HG03280 (cell line): ENCODE measurements around the gene SCIN.

Source experiments
- ATAC-seq: cut with Tn5 transposase; IDR thresholded peaks from one replicate; pipeline ENCODE4 v1.9.1; 2021; ENCODE audit warnings: mild to moderate bottlenecking, moderate library complexity; ENCODE audit not compliant: unreplicated experiment

Gene SCIN

DNA sequence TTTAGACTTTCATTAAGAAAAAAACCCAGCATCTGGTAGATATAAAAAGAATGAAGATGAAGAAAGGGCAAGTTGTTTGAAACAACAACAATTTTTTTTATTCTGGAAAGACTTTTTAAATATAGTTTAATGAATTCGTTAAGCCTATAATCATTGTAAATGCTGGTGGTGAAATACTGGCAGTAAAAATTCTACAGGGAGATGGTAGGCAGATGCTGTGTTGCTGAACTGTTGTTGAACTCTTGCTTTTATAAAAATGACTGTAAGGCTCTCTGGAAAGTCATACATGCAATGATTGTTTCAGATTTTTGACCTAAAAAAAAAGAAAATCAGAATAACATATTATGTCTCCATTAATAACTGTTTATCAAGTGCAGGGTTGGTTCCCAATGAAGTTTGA is 39.0 kb downstream of the SCIN start:
- ATAC-seq, result no peak

DNA sequence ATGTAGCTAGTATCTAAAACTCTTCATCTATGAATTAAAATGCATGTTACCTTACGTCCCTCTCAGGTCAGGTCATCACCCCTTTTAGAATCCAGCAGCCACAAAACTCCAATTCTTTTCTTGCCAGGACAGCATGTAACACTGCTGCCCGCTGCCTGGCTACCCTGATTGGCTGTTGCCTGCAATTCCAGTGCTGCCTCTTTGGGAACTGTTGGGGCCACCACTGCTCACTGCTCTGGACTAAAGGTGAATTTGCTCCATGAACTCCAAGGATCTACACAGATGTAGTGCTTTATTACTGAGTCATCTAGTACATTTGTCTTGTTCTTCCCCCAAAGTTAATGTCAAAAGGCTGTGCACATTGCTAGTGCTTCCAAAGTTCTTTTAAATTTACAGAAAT is 40.4 kb downstream of the SCIN start:
- ATAC-seq, result no peak

DNA sequence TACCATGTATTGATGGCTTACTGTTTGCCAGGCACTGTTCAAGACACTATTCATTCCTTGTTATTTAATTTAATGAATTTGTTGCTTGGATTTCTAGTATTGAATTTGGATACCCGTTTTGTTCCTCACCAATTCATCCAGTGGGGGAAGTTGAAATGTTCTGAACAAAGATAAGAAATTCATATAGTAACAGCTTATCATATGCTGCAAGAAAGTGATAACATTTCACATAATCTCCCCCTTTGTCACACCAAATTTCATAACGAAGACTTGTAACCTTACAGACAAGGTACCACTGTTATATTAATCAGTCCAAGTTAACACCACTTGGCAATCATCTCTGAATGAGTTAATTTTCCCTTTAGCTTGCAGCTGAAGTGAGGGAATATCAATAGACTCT is 42.1 kb downstream of the SCIN start:
- ATAC-seq, result no peak

DNA sequence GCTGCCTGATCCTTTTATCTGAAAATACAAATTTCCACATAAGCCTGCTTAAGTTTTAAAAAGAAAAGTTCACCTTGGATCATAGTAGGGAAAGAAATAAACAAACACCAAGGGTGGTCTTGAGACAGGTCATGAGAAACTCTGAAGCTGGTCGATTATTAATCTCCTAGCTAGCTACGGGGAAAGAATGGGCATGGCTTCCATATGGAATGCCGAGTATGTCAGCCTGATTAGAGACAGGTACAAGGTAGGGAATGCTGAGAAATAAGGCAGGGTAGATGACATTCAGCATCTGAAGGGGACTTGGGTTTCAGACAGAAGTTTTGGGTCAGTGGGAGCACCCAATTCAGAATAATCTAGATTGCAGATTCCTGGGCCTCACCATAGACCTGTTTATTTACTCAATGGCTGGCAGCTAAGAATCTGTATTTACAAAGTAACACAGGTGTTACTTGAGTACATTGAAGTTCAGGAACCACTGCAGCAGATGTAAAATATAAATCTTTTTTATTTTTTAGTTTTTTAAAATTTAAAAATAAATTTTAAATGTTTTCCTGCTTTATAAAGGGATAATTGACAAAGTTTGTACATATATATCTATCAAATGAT is 49.0 kb downstream of the SCIN start:
- ATAC-seq, result no peak

DNA sequence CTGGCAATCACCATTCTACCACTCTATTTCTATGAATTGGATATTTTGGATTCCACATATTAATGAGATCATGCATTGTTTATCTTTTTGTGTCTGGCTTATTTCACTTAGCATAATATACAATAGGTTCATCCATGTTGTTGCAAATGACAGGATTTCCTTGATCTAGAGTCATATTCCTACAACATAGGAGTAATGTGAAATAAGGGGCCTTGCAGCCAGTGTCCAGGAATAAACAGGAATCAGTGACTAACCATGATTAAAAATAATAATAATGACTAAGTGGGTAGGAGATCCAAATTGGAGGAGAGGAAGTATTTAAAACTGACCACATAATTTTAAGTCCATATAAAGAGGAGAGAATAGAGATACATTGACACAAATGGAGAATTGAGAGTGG is 49.9 kb downstream of the SCIN start:
- ATAC-seq, result no peak

DNA sequence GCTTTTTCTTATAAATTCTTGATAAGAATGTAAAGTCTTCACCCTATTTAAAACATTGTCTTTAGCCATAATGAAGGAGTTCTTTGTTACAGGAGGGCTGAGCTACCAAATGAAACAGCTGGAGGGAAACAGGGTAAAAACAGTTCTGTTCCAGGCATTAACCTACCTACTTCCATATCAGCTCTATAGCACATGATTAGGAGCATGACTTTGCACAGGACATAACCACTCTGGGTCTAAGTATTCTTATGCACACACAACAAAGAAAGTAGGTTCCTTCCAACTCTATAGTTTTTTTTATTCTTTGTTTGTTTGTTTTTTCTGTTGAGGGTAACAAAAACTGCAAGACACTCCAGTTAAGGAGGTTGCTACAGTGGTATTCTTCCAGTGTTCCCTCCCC is 52.7 kb downstream of the SCIN start:
- no peak for ATAC-seq

DNA sequence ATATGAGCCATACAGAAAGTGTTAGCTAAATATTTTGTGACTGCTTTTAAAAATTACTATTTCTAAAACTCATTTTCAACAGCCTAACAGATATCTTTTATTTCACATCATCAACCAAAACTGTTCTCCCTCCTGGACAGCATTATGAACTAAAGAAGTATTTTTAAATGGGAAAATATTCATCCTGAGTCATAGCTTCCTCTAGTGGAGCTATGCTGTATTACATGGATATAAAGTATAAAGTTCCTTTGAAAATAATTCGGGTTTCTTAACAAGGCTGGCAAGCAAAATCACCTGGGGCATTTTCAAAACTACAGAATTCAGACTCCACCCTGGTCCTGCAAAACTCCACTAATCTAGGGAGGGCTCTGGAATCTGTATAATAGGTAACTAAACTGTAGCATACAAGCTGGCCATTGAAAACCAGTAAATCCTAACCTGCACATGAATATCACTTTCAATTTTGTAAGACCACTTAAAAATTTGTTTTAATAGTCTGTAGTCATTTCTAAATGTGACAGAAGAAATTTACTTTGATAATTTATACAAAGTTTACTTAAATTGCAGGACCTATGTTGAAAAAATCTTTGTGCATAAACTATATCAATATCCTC is 53.5 kb downstream of the SCIN start:
- ATAC-seq, result peak; percentile 53

DNA sequence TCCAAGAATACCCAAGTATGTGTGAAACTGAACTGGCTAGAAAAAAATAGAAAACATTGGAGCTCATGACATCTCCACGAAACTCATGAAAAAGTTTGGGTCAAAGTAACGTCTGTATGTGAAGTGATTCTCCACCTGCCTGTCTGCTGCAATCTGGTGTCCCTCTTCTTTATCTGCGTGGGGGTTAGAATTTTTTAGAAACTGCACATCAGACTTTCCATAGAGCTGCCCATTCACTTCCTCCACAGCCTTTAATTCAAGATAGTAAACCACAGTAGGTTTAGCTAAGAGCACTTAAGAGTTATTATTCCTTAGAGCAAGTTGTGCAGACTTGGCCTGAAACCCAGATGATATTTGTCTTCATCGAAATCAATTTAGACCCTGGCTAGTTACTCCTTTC is 55.3 kb downstream of the SCIN start:
- ATAC-seq, result no peak

DNA sequence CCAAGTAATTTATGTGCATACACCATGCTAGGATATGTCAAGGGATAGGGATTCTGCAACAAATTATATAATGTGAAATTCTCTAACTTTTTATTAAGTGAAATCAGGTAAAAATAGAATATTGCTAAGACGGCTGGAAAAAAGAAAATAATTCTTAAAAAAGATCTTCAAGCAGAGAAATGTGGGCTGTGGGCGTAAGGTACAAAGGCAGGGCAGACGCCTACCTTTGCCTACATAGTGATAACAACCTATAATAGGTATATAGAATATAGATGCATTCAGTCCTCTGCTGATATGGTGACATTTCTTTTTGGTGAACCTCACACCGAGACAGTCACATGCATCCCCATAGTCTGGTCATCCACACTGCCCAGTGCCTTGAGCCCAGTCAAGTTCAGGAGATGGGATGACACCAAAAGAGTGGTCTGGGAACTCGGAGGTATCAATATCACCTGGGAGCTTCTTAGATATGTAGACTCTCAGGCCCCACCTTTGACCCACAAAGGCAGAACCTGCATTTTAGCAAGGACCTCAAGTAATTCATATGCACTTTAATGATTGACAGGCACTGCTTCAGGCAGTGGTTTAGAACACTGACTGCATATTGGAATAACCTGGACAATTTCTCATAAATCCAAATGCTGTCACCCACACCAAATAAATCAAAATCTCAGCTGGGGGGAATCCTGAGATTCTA is 59.4 kb downstream of the SCIN start:
- no peak for ATAC-seq

DNA sequence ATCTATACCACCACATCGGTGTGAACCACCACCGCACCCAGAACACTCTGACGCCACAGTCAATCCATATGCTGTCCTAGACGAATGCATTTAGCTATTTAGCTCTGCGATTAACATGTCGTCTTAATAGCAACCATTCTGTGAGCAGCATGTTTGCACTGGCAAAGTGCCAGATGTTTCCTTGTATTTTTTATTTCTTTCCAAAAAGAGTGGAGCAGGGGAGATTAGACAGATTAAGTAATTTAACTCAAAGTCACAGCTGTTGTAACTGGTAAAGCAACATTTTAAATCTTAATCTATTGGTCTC is 59.9 kb downstream of the SCIN start:
- ATAC-seq, result no peak

DNA sequence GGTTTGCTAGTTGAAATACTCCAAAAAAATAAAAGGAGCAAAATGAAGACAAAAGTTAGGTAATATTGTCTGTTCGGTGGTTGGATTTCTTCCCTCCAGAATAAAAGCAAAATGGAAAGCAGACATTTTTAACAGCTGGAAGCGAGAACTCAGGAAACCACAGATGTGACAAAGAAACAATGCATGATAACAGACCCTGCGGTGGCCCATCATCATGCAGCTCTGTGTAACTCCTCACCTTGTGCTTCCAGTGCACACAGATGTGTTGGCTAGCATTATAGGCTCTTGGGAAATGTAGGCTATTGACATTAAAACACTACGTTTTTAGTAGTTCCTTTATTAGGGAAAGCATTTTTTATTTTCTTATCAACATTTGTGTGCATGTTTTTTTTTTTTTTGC is 63.1 kb downstream of the SCIN start:
- ATAC-seq, result no peak

DNA sequence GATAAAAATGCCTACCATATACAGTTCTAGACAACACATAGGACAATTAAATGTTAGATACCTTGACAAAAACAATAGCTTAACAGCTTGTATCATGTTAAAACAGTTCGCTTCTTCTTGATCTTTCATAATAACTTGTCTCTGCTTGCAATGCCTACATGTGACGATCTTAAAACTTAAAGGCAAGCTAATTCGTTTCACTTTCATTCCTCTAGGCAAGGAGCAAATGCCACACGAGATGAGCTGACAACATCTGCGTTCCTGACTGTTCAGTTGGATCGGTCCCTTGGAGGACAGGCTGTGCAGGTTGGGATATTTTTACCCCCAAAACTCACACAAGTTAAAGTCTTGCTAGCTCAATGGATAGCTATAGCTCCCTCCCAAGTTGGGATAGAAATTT is 65.3 kb downstream of the SCIN start:
- ATAC-seq, result peak; percentile 68

DNA sequence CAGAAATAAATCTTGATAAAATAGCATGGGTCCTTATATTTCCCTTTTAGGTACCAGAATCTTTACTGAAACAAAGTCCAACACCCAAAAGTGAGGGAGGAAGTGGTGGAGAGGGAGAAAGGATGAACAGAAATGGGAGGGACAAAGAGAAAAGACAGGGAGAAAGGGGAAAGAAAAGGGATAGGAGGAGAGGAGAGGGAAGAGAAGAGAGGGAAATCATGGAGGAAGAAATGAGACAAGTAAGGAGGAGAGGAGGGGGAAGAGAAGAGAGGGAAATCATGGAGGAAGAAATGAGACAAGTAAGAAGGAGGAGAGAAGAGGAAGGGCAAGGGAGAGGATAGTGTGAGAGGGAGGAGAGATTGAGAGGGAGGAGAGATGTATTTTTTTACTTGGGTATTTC is 66.8 kb downstream of the SCIN start:
- ATAC-seq, result no peak

DNA sequence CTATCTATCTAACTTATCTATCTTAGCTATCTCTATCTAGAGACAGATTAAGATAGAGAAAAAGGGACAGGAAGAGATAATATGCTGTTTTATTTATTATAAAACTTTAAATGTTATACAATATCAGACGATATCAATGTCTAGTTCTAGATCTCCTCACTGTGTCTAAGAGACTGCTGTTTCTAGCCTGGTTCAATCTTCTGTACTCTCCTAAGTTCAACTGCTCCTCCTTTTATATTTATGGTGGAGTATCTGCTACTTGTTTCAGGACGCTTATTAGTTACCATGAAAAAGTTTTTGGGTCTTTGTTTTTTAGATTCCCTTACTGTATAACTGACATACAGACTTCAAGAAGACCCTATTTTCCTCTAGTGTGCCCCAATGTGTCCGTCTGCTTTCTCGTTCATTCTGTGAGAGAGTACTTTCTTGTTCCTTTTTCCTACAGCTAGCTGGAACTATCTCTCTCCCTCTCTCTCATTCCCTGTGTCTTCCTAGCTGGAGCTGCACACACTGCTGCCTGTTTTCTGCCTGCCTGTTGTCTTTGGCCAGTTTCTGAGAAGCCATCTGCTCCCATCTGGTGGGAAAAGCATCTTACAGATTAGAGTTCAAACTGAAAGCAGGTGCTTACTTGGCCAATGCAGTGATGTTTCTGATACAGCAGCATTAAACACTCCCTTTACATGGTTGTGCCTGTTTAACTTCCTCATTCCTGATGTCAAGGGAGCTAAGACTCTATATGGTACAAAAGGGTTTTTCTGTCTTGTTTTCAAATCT is 67.5 kb downstream of the SCIN start:
- peak; percentile 49 for ATAC-seq

DNA sequence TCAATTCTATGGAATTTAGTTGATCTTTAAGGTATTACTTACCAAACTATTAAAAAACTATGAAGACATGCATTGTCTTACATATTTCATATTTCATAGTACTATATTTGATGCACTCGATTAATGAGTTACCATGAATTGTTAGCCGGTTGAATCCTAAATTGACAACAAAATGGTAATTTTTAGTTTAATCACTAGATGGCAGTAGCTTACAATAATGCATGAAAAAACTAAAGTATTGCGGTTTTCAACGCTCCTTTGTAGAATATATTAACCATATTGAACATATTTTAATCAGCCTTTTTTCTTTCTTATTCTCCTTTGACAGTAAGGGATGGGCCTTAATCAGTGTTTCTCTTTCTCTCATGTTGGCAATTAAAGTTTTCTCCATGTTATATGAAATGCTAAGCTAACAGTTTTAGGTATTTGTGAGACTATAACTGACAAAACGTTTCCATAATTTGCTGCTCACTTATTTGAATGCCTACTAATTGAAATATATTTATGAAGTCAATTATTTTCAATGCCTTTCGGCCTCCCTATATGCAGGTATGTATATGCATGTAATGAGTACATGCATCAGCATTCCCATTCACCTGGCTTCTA is 68.4 kb downstream of the SCIN start:
- no peak for ATAC-seq

DNA sequence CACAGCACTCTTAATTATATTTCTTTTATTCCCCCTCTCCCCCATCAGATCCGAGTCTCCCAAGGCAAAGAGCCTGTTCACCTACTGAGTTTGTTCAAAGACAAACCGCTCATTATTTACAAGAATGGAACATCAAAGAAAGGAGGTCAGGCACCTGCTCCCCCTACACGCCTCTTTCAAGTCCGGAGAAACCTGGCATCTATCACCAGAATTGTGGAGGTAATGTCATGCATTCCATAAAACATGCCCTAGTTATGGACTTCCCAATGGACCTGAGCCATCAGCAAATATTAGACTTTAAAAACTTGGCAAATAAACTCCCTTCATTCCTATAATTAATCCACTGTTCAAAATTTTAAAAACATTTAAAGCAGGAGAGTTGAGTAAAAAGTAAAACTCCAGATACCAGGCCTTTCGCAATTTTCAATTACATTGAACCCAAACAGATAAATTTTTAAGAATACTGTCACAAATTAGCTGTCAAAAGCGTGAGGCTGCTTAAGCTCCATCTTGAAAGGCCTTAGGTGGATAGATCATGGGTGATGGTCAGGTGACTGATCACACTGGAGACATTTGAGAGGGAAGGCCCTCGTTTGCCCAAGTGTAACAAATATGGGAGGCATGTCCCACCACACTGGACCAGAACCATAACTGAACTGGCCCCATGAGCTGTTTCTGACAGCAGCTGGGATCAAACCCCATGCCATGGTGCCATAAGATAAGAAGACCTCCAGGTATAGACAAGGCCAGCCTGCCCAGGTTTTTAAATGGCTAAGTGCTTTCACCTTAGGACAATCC is 70.0 kb downstream of the SCIN start:
- ATAC-seq, result no peak

DNA sequence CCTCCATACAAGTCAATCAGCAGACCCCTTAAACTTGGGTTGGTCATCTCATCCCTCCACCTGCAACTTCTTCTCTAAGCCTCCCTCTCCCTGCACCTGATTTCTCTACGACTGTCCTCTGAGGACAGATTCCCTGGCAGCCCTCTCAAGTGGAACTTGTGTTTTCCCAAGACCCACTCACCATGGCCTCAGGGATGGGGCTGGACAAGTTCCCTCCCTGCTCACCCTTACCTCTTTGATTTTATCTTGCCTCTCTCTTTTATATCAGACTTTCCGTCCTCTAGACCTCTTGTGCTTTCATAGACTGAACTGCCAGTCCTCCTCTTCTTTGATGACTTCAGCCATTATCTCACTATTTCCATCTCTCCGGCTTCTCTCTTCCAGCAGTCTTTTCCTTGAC is 70.7 kb downstream of the SCIN start:
- ATAC-seq, result no peak

DNA sequence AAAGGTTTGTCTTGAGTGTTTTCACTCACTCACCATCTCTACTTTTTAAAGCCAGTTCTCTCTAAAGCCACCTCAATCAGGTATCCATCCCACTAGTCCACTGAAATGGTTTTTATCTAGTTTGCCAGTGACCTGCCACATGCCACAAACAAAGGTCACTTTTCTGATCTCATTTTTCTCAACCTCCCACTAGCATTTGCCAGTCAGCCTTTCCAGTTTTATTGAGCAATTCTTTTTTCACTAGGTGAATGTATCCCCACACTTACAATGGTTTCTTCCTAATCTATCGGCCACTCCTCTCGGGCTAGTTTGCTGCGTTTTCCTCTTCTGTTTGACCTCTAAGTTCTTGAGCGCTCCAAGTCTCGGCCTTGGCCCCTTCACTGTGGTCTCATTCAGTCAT is 72.0 kb downstream of the SCIN start:
- no peak for ATAC-seq

DNA sequence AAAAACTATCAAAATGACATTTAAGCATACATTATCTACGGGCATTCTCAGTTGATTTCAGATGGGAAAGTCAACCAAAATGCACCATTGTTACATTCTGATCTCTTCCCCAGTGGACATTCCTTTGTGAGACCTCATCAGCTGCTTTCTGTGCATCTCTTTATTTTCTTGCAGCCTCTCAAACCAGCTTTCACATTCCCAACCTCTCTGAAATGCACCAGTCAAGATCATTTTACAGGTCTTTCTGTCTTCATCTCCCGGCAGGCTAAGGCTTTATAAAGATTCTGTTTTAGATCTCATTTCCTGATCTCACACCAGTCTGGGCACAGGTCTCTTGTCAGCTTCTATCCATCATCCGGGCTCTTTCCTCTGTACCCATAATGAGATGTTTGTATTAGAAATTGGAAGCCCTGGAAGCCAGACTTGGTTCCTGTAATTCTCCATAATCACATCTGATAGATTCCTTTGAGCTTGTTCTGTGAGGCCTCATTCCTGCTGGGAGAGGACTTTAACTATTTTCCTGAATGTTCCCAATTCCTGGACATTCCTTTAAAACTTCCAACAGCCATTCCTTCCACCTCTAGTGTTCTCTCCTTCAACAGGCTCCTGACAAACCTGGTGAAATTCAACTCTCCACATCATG is 72.6 kb downstream of the SCIN start:
- ATAC-seq, result no peak

DNA sequence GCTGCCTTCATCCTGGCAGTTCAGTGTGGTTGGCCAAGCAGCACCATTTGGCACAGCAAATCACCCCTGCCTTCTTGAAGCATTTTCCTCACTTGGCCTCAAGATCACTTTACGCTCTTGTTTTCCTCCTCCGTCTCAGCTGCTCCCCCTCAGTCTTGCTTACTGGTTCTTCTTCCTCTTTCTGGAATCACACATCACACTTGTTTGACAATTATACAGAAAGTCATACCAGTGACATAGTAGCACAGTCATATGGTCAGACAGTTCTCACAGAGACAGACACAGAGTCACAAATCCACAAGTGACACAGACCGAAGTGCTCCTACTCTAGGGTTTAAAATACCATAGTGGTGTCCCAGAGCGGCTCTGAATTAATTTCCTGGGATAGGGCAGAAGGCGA is 73.1 kb downstream of the SCIN start:
- ATAC-seq, result no peak
